ENCODE measurements around the gene ABCB8. TPM values are rescaled to one million over a fixed set of nuclear protein-coding genes. Genes with fewer than 3 reads are reported as not detected.

ABCB8 gene
- total and polyA plus RNA-seq, 9 of the 15 experiments (the other 6 are each of a cell fraction or from before 2014, with no cell fraction given) = 7.6 to 106 (median 36.3) TPM

DNA sequence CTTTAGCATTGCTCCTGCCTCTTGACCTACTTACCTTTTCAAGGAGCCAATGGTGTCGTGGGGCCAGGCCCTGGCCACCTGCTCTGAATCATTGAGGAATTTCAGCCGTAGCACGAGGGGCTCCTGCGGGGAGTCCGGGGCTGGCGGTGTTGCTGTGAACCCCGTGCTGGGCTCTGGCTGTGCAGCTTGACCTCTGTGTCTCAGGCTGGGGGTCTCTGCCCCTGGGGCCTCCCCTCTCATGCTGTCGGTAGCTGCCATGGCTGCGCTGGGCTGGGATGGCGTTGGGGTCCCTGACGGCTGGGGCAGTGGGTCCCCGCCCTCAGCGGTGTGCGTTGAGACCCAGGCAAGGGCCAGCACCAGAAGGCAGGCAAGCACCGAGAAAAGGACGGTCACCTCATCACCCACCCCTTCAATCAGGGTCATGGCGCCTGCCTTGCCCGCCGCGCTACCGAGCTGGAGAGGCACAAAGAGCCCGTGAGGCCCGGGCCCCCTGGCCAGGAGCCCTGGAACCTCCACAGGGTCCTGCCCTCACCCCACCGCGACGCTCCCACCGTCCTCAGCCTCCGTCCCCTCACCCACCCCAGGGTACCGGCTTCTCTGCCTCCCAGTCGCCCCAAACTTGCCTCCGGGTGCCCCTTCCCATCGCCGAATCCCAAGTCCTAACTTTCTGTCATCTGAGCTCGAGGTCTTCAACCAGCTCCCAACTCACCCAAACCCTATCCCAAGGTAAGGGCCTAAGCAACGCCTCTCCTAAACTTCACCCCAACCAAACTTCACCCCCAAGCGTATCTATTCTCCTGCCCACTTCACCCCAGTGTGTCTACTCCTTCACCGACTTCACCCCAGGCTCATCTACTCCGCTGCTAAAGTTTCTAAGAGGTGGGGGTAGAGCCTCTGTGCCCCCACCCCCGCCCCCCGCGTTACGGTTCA is 54.2 kb downstream of the ABCB8 start (continued):
- TF ChIP-seq, protein P1, sequence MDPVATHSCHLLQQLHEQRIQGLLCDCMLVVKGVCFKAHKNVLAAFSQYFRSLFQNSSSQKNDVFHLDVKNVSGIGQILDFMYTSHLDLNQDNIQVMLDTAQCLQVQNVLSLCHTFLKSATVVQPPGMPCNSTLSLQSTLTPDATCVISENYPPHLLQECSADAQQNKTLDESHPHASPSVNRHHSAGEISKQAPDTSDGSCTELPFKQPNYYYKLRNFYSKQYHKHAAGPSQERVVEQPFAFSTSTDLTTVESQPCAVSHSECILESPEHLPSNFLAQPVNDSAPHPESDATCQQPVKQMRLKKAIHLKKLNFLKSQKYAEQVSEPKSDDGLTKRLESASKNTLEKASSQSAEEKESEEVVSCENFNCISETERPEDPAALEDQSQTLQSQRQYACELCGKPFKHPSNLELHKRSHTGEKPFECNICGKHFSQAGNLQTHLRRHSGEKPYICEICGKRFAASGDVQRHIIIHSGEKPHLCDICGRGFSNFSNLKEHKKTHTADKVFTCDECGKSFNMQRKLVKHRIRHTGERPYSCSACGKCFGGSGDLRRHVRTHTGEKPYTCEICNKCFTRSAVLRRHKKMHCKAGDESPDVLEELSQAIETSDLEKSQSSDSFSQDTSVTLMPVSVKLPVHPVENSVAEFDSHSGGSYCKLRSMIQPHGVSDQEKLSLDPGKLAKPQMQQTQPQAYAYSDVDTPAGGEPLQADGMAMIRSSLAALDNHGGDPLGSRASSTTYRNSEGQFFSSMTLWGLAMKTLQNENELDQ (CRISPR knock-in tag; IDR thresholded peaks at IDR 0.05; ENCODE audit: borderline replicate concordance) = no peak
- TF ChIP-seq, protein P2, sequence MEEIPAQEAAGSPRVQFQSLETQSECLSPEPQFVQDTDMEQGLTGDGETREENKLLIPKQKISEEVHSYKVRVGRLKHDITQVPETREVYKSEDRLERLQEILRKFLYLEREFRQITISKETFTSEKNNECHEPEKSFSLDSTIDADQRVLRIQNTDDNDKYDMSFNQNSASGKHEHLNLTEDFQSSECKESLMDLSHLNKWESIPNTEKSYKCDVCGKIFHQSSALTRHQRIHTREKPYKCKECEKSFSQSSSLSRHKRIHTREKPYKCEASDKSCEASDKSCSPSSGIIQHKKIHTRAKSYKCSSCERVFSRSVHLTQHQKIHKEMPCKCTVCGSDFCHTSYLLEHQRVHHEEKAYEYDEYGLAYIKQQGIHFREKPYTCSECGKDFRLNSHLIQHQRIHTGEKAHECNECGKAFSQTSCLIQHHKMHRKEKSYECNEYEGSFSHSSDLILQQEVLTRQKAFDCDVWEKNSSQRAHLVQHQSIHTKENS (CRISPR knock-in tag; IDR thresholded peaks at IDR 0.05) = no peak
- TF ChIP-seq NRF1 (conservative IDR thresholded peaks at IDR 0.05 in 1 of 2, IDR thresholded peaks at IDR 0.05 in 1 of 2) (no peak; a peak in 1 of 4 replicates), SNRNP70 (optimal IDR thresholded peaks at IDR 0.05; ENCODE audit: low read depth, low read length) (no peak), SREBF2 (CRISPR knock-in tag; IDR thresholded peaks at IDR 0.05) (peak; percentile 91; the same call in 1 of the 2 replicates), KLF10 (CRISPR knock-in tag; IDR thresholded peaks at IDR 0.05) (no peak), SRSF9 (IDR thresholded peaks at IDR 0.05; ENCODE audit: borderline replicate concordance, low read depth, low read length) (no peak), ZNF165 (CRISPR knock-in tag; IDR thresholded peaks at IDR 0.05; ENCODE audit: borderline replicate concordance) (no peak), ZNF239 (CRISPR knock-in tag; IDR thresholded peaks at IDR 0.05) (no peak), RBM39 (optimal IDR thresholded peaks at IDR 0.05; ENCODE audit: low read depth, low read length) (no peak), TAF1 (IDR thresholded peaks at IDR 0.05; ENCODE audit: control insufficient read depth, extremely low read depth, insufficient read depth, low read length, severe bottlenecking) (peak; percentile 23), RFX5 (IDR thresholded peaks at IDR 0.05; ENCODE audit: low read depth, low read length) (no peak), MEF2A (IDR thresholded peaks at IDR 0.05; ENCODE audit: control insufficient read depth, low read depth, low read length) (no peak), ZNF253 (CRISPR knock-in tag; conservative IDR thresholded peaks at IDR 0.05) (no peak), LARP7 (IDR thresholded peaks at IDR 0.05) (peak; percentile 95)
- TF ChIP-seq, protein P3, sequence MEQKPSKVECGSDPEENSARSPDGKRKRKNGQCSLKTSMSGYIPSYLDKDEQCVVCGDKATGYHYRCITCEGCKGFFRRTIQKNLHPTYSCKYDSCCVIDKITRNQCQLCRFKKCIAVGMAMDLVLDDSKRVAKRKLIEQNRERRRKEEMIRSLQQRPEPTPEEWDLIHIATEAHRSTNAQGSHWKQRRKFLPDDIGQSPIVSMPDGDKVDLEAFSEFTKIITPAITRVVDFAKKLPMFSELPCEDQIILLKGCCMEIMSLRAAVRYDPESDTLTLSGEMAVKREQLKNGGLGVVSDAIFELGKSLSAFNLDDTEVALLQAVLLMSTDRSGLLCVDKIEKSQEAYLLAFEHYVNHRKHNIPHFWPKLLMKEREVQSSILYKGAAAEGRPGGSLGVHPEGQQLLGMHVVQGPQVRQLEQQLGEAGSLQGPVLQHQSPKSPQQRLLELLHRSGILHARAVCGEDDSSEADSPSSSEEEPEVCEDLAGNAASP (IDR thresholded peaks at IDR 0.05) = no peak
- TF ChIP-seq, protein P4, sequence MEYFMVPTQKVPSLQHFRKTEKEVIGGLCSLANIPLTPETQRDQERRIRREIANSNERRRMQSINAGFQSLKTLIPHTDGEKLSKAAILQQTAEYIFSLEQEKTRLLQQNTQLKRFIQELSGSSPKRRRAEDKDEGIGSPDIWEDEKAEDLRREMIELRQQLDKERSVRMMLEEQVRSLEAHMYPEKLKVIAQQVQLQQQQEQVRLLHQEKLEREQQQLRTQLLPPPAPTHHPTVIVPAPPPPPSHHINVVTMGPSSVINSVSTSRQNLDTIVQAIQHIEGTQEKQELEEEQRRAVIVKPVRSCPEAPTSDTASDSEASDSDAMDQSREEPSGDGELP (CRISPR knock-in tag; IDR thresholded peaks at IDR 0.05; ENCODE audit: borderline replicate concordance) = 0 out of 2 replicates have a peak, but pooled peaks have one; percentile 4
- TF ChIP-seq, protein P5, sequence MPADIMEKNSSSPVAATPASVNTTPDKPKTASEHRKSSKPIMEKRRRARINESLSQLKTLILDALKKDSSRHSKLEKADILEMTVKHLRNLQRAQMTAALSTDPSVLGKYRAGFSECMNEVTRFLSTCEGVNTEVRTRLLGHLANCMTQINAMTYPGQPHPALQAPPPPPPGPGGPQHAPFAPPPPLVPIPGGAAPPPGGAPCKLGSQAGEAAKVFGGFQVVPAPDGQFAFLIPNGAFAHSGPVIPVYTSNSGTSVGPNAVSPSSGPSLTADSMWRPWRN (IDR thresholded peaks at IDR 0.05; ENCODE audit: low read depth) = no peak

Measured in K562 (cell line).